Sigmoid colon (tissue), 3 donors: Measurements from ENCODE around the gene SLC27A1.

ENCODE experiments used
- POLR2A ChIP-seq, 2 donors: fragments of 450-650 bp; IDR thresholded peaks; one replicate each; pipeline ENCODE4 v1.6.1; 2016; ENCODE audit warnings: antibody characterized with exemption in 2 of 2, mild to moderate bottlenecking in 2 of 2, moderate library complexity in 2 of 2
- TF ChIP-seq, protein P1 (sequence below), 4 experiments: fragments of 450-650 bp in 3 of 4; fragments of 200-600 bp in 1 of 4; IDR thresholded peaks; one replicate each; pipeline ENCODE4 v1.5.1; 2016 to 2019; ENCODE audit warnings: antibody characterized with exemption in 4 of 4, mild to moderate bottlenecking in 3 of 4, moderate library complexity in 2 of 4

DNA sequence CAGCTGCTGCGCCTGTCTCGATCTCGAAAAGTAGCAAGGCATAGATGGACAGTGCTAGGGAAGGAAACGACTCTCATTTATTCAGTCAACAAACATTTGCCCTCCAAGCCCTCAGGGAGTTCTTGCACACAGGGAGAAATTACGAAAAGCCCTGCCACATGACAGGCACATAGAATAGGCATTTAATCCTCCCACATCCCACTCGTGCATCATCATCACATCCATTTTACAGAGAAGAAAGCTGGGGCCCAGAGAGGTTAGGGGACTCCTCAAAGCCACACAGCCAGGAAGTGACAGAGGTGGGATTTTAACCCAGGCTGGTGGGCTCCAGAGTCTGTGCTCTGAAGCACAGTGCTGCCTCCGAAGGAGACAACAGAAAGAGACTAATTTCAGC is 33.5 kb upstream of the SLC27A1 start:
- TF ChIP-seq, protein P1, sequence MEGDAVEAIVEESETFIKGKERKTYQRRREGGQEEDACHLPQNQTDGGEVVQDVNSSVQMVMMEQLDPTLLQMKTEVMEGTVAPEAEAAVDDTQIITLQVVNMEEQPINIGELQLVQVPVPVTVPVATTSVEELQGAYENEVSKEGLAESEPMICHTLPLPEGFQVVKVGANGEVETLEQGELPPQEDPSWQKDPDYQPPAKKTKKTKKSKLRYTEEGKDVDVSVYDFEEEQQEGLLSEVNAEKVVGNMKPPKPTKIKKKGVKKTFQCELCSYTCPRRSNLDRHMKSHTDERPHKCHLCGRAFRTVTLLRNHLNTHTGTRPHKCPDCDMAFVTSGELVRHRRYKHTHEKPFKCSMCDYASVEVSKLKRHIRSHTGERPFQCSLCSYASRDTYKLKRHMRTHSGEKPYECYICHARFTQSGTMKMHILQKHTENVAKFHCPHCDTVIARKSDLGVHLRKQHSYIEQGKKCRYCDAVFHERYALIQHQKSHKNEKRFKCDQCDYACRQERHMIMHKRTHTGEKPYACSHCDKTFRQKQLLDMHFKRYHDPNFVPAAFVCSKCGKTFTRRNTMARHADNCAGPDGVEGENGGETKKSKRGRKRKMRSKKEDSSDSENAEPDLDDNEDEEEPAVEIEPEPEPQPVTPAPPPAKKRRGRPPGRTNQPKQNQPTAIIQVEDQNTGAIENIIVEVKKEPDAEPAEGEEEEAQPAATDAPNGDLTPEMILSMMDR (IDR thresholded peaks at IDR 0.05): no peak
- no peak for TF ChIP-seq POLR2A (IDR thresholded peaks at IDR 0.05)
